IMR-90 (cell line): ENCODE results near the gene OR8J1. TPM values are rescaled to one million over a fixed set of nuclear protein-coding genes. Genes with fewer than 3 reads are reported as not detected.

Experiments
- ATAC-seq: fragments of 200-7000 bp; cut with Tn5 transposase; 2 replicates; pipeline ENCODE4 v1.9.1; 2020; ENCODE audit warnings: low read depth, mild to moderate bottlenecking, moderate library complexity
- BruUV-seq: library from RNA; stranded (reverse); fragments of 400-500 nt; replicated peaks from 2 replicates; lab custom pipeline; 2021; lab: Mats Ljungman, UMichigan
- CTCF ChIA-PET: fragments of 300-600 bp; formaldehyde crosslinking; extraction: SDS; loops from one replicate; lab custom pipeline; 2021; ENCODE audit warnings: antibody characterized with exemption; lab: Yijun Ruan, JAX
- POLR2A ChIA-PET: fragments of 300-600 bp; sonication (Branson Sonifier 250); formaldehyde crosslinking; loops from one replicate; lab custom pipeline; 2022; ENCODE audit warnings: antibody characterized with exemption; ENCODE audit not compliant: unreplicated experiment; lab: Charles Lee
- DNase-seq: peaks from one replicate; pipeline ENCODE4 v3.0.0; 2013
- H2AFZ ChIP-seq: replicated peaks from 2 replicates; pipeline ENCODE3; 2013; ENCODE audit warnings: low read length, mild to moderate bottlenecking; ENCODE audit not compliant: poor library complexity
- H2AK5ac ChIP-seq: 2 replicates; pipeline ENCODE4 v1.6.1; 2013; ENCODE audit warnings: low read depth, low read length, inconsistent platforms
- H2AK9ac ChIP-seq: replicated peaks from 2 replicates; pipeline ENCODE3; 2013; ENCODE audit warnings: mild to moderate bottlenecking, low read depth, low read length, moderate library complexity; ENCODE audit not compliant: poor library complexity
- H2BK120ac ChIP-seq: 2 replicates; pipeline ENCODE4 v1.6.1; 2013; ENCODE audit warnings: low read depth, low read length, inconsistent platforms
- H2BK15ac ChIP-seq: 3 replicates; pipeline ENCODE4 v1.6.1; 2013; ENCODE audit warnings: low read depth, low read length, inconsistent platforms
- H2BK20ac ChIP-seq: 2 replicates; pipeline ENCODE4 v1.6.1; 2013; ENCODE audit warnings: low read depth, mild to moderate bottlenecking, inconsistent platforms, low read length, moderate library complexity
- H2BK5ac ChIP-seq: 2 replicates; pipeline ENCODE4 v1.6.1; 2013; ENCODE audit warnings: mild to moderate bottlenecking, low read depth, low read length, inconsistent platforms; ENCODE audit not compliant: poor library complexity, severe bottlenecking
- H3K14ac ChIP-seq: replicated peaks from 2 replicates; pipeline ENCODE4 v1.6.1; 2013; ENCODE audit warnings: low read depth, low read length, inconsistent platforms
- H3K18ac ChIP-seq: 2 replicates; pipeline ENCODE4 v1.6.1; 2013; ENCODE audit warnings: low read depth, low read length, control low read depth
- H3K23ac ChIP-seq: 2 replicates; pipeline ENCODE4 v1.6.1; 2013; ENCODE audit warnings: low read depth, low read length, inconsistent platforms
- H3K27ac ChIP-seq: 2 replicates; pipeline ENCODE4 v1.5.1; 2013; ENCODE audit warnings: mild to moderate bottlenecking, control low read depth, low read length; ENCODE audit not compliant: insufficient read depth
- H3K27me3 ChIP-seq: 2 replicates; pipeline ENCODE4 v1.6.1; 2013; ENCODE audit warnings: low read length; ENCODE audit not compliant: control insufficient read depth, insufficient read depth
- H3K36me3 ChIP-seq: 2 replicates; pipeline ENCODE4 v1.6.1; 2013; ENCODE audit warnings: low read length, mixed read lengths; ENCODE audit not compliant: control insufficient read depth, insufficient read depth
- H3K4ac ChIP-seq: 2 replicates; pipeline ENCODE4 v1.6.1; 2013; ENCODE audit warnings: low read depth, low read length, inconsistent platforms
- H3K4me1 ChIP-seq: 2 replicates; pipeline ENCODE4 v1.6.1; 2013; ENCODE audit warnings: low read length, mixed read lengths; ENCODE audit not compliant: control insufficient read depth, insufficient read depth
- H3K4me2 ChIP-seq: 2 replicates; pipeline ENCODE4 v1.6.1; 2013; ENCODE audit warnings: low read depth, mild to moderate bottlenecking, control low read depth, low read length, moderate library complexity
- H3K4me3 ChIP-seq: 2 replicates; pipeline ENCODE4 v1.5.1; 2013; ENCODE audit warnings: low read depth, mild to moderate bottlenecking, control low read depth, low read length, moderate library complexity; ENCODE audit not compliant: insufficient read depth
- H3K56ac ChIP-seq: 2 replicates; pipeline ENCODE4 v1.6.1; 2013; ENCODE audit warnings: low read length, inconsistent platforms; ENCODE audit not compliant: insufficient read depth; ENCODE audit errors: extremely low read depth
- H3K79me1 ChIP-seq, 2 experiments: 2 replicates each; pipeline ENCODE4 v1.6.1; 2013; ENCODE audit warnings: low read length in 2 of 2, inconsistent platforms in 1 of 2, low read depth in 1 of 2
- H3K9ac ChIP-seq: 2 replicates; pipeline ENCODE4 v1.6.1; 2013; ENCODE audit warnings: low read depth, low read length, control low read depth
- H3K9me1 ChIP-seq: 2 replicates; pipeline ENCODE4 v1.6.1; 2013; ENCODE audit warnings: low read length, inconsistent platforms; ENCODE audit not compliant: insufficient read depth
- H3K9me3 ChIP-seq: 2 replicates; pipeline ENCODE4 v1.6.1; 2013; ENCODE audit warnings: low read length; ENCODE audit not compliant: control insufficient read depth, insufficient read depth
- H4K20me1 ChIP-seq: 2 replicates; pipeline ENCODE4 v1.6.1; 2013; ENCODE audit warnings: low read length, inconsistent platforms; ENCODE audit not compliant: insufficient read depth
- H4K5ac ChIP-seq: 2 replicates; pipeline ENCODE4 v1.6.1; 2013; ENCODE audit warnings: mild to moderate bottlenecking, low read depth, low read length, control low read depth
- H4K8ac ChIP-seq, 2 experiments: 2 replicates each; pipeline ENCODE4 v1.6.1; 2013; ENCODE audit warnings: low read depth in 2 of 2, low read length in 2 of 2, control low read depth in 1 of 2, inconsistent platforms in 1 of 2
- H4K91ac ChIP-seq: 2 replicates; pipeline ENCODE4 v1.6.1; 2013; ENCODE audit warnings: low read depth, low read length, inconsistent platforms; ENCODE audit not compliant: insufficient read depth
- CEBPB ChIP-seq: IDR thresholded peaks from 2 replicates; pipeline ENCODE4 v1.6.1; 2012; ENCODE audit warnings: low read depth, low read length, improper control_type of control experiment
- CHD1 ChIP-seq: IDR thresholded peaks from 2 replicates; pipeline ENCODE4 v1.6.1; 2012; ENCODE audit warnings: low read depth, low read length, improper control_type of control experiment
- CTCF ChIP-seq: conservative IDR thresholded peaks from 2 replicates; pipeline ENCODE4 v1.5.1; 2012; ENCODE audit warnings: mild to moderate bottlenecking, low read depth, low read length, improper control_type of control experiment
- ELK1 ChIP-seq: fragments of 150-350 bp; IDR thresholded peaks from 2 replicates; pipeline ENCODE4 v1.6.1; 2016; ENCODE audit warnings: low read depth, mild to moderate bottlenecking, low read length, moderate library complexity, borderline replicate concordance
- MAFK ChIP-seq: IDR thresholded peaks from 2 replicates; pipeline ENCODE4 v1.6.1; 2012; ENCODE audit warnings: low read depth, low read length, improper control_type of control experiment
- MAZ ChIP-seq: IDR thresholded peaks from 2 replicates; pipeline ENCODE4 v1.6.1; 2012; ENCODE audit warnings: low read depth, mild to moderate bottlenecking, low read length, improper control_type of control experiment, moderate library complexity, borderline replicate concordance
- RAD21 ChIP-seq: IDR thresholded peaks from 2 replicates; pipeline ENCODE4 v1.6.1; 2012; ENCODE audit warnings: low read length, improper control_type of control experiment
- SMC3 ChIP-seq: fragments of 150-350 bp; IDR thresholded peaks from 2 replicates; pipeline ENCODE4 v1.6.1; 2016; ENCODE audit warnings: low read depth, mild to moderate bottlenecking, antibody characterized with exemption, low read length, moderate library complexity
- WGBS, 2 experiments: methylation state at CpG; one replicate each; pipeline versions ENCODE4 v1.1.5 to v1.1.7; 2013; ENCODE audit warnings: missing lambda C conversion rate in 2 of 2; ENCODE audit not compliant: insufficient read length in 1 of 2; ENCODE audit errors: extremely low coverage in 2 of 2; 5-methylcytosine and 5-hydroxymethylcytosine counted together
- dilution Hi-C: fragments of 300-500 bp; cut with HindIII; formaldehyde crosslinking; loops from one replicate; pipeline ENCODE4 v1.14.3; 2018; ENCODE audit warnings: low sequenced_read_pairs; ENCODE audit not compliant: unreplicated experiment
- in situ Hi-C: fragments of 300-500 bp; cut with MboI; formaldehyde crosslinking; loops from 3 replicates; pipeline ENCODE4 v1.14.3; 2019; ENCODE audit warnings: low sequenced_read_pairs, inconsistent platforms, mixed read lengths
- intact Hi-C: fragments of 100-400 bp; cut with micrococcal nuclease; formaldehyde crosslinking; loops from 2 replicates; pipeline ENCODE4 v1.10.0; 2022
- polyA plus RNA-seq, 3 experiments: library from polyadenylated mRNA; depleted of rRNA; stranded (reverse); fragments of >200 nt; gene quantifications; 2 replicates each; pipeline ENCODE4 v1.2.3, GENCODE V29; 2012; ENCODE audit warnings: low replicate concordance in 1 of 3
- total RNA-seq: library from RNA; depleted of rRNA; stranded (reverse); fragments of >200 nt; gene quantifications from 2 replicates; pipeline ENCODE4 v1.2.3, GENCODE V29; 2012
- TF ChIP-seq, protein P1 (sequence below): fragments of 150-350 bp; IDR thresholded peaks from 2 replicates; pipeline ENCODE4 v1.6.1; 2017; ENCODE audit warnings: mild to moderate bottlenecking, antibody characterized with exemption, low read length, low read depth

OR8J1 gene
- total and polyA plus RNA-seq, 2 of the 4 experiments (the other 2 are of a cell fraction): not detected

DNA sequence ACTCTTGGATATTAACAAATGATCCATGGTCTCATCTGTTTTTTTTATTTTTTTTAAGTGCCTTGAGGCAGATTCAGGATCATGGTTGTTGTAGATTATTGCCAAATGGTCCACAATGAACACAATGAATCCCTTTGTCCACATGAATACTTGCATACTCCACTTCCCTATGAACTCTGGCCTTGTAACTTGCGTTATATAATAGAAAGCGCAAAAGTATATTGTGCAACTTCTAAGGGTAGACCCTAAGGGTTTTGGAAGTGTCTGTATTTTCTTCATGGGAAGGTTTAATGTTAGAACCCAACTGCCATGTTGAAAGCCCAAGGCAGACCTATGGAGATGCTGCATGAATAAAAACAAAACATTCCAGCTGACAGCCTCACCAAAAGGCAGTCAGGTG lies 50.3 kb downstream of the OR8J1 start:
- CTCF ChIA-PET: no interaction called here
- H4K5ac ChIP-seq: no peak overlapping the region
- H3K56ac ChIP-seq: no peak overlapping the region
- POLR2A ChIA-PET: no interaction called here
- no peak overlapping the region for H4K91ac ChIP-seq
- no peak overlapping the region for H3K4me3 ChIP-seq
- no peak overlapping the region for H3K18ac ChIP-seq
- no peak overlapping the region for H3K27ac ChIP-seq
- no peak overlapping the region for H3K9ac ChIP-seq
- no peak overlapping the region for H2BK120ac ChIP-seq
- BruUV-seq: no TSS peak
- H2BK5ac ChIP-seq: no peak overlapping the region
- H3K9me3 ChIP-seq: peaks cover 2% of the 10 kb centered on the region
- dilution Hi-C loops (no loop called here), in situ Hi-C loops (no loop called here), intact Hi-C loops (no loop called here)
- H3K36me3 ChIP-seq: no peaks in the 10 kb centered on the region
- H3K27me3 ChIP-seq: no peaks in the 10 kb centered on the region
- H4K8ac ChIP-seq: no peak overlapping the region
- no peaks in the 10 kb centered on the region for H4K20me1 ChIP-seq
- H3K14ac ChIP-seq: no peak overlapping the region
- no peak overlapping the region for H2AFZ ChIP-seq
- H3K4ac ChIP-seq: no peak overlapping the region
- H3K79me1 ChIP-seq: no peaks in the 10 kb centered on the region
- no peak overlapping the region for H3K23ac ChIP-seq
- WGBS, 2 experiments: no CpG with 5 or more reads among the region's 2 CpGs
- no peak overlapping the region for H3K4me2 ChIP-seq
- H2AK9ac ChIP-seq: no peak overlapping the region
- H2BK20ac ChIP-seq: no peak overlapping the region
- ATAC-seq (no peak), DNase-seq (no peak)
- no peaks in the 10 kb centered on the region for H3K9me1 ChIP-seq
- TF ChIP-seq MAZ (no peak), SMC3 (no peak), MAFK (no peak), CHD1 (no peak), CEBPB (no peak), CTCF (no peak), ELK1 (no peak), RAD21 (no peak)
- TF ChIP-seq, protein P1, sequence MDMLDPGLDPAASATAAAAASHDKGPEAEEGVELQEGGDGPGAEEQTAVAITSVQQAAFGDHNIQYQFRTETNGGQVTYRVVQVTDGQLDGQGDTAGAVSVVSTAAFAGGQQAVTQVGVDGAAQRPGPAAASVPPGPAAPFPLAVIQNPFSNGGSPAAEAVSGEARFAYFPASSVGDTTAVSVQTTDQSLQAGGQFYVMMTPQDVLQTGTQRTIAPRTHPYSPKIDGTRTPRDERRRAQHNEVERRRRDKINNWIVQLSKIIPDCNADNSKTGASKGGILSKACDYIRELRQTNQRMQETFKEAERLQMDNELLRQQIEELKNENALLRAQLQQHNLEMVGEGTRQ: no peak
- no peaks in the 10 kb centered on the region for H3K4me1 ChIP-seq
- no peak overlapping the region for H2BK15ac ChIP-seq
- H2AK5ac ChIP-seq: no peak overlapping the region
